Activated CD4-positive, alpha-beta T cell treated with anti-CD3 and anti-CD28 coated beads for 36 hours (primary cell): ENCODE results near the gene P2RY12. TPM values are rescaled to one million over a fixed set of nuclear protein-coding genes. Genes with fewer than 3 reads are reported as not detected.

Experiments
- ATAC-seq: fragments of 200-7000 bp; cut with Tn5 transposase; one replicate; pipeline ENCODE4 v1.10.0; 2021; ENCODE audit warnings: mild to moderate bottlenecking, moderate library complexity
- CTCF ChIA-PET: fragments of 350-600 bp; sonication (Branson Sonifier 250); formaldehyde crosslinking; loops from one replicate; lab custom pipeline; 2021; ENCODE audit warnings: antibody characterized with exemption; lab: Charles Lee
- POLR2A ChIA-PET: fragments of 350-600 bp; sonication (Branson Sonifier 250); formaldehyde crosslinking; loops from one replicate; lab custom pipeline; 2021; ENCODE audit warnings: antibody characterized with exemption, inconsistent platforms; lab: Charles Lee
- DNase-seq: peaks from one replicate; pipeline ENCODE4 v3.0.0-alpha.2; 2020
- H3K27ac Mint-ChIP-seq: one replicate; pipeline ENCODE4 v1.8.0; 2021; ENCODE audit warnings: mixed read lengths
- H3K27me3 Mint-ChIP-seq: one replicate; pipeline ENCODE4 v1.8.0; 2021; ENCODE audit warnings: mixed read lengths
- H3K36me3 Mint-ChIP-seq: one replicate; pipeline ENCODE4 v1.8.0; 2021; ENCODE audit warnings: low read depth, mixed read lengths
- H3K4me1 Mint-ChIP-seq: one replicate; pipeline ENCODE4 v1.8.0; 2021; ENCODE audit warnings: mixed read lengths
- H3K4me3 Mint-ChIP-seq: one replicate; pipeline ENCODE4 v1.8.0; 2021; ENCODE audit warnings: mild to moderate bottlenecking, moderate library complexity, mixed read lengths
- H3K9me3 Mint-ChIP-seq: one replicate; pipeline ENCODE4 v1.8.0; 2021; ENCODE audit warnings: low read depth, mixed read lengths
- intact Hi-C, 2 experiments: fragments of 100-400 bp; cut with DNase I in 1 of 2; cut with micrococcal nuclease in 1 of 2; formaldehyde crosslinking; loops; one replicate each; pipeline versions ENCODE4 v1.14.2 to v1.15.1; 2022 to 2024; cut with DNase I, micrococcal nuclease
- total RNA-seq, 2 experiments: library from RNA; stranded (reverse); gene quantifications; one replicate each; pipeline ENCODE4 v1.2.3, GENCODE V29; 2021

P2RY12 gene
- total RNA-seq, 2 experiments from 2014 or later = not detected

DNA sequence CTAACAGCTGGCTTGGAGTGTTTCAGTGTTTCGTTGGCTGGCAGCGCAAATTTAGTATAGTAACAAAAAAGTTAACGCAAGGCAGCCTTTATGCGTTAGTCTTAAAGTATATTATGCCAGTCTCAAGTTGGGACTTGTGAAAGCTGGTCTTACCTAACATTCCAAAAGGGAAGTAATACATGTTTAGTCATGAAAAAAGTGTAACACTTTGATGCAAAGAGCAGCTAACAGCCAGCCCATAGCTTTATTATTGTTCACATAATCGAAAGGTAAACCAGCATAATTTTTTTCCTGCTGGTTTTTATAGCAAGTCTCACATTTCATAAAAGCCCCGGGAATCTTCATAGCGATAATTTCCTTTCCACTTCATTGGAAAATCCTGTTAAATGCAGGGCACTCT lies 65.6 kb downstream of the P2RY12 start:
- H3K9me3 Mint-ChIP-seq = no peaks in the 10 kb centered on the region
- no peak overlapping the region for H3K4me3 Mint-ChIP-seq
- H3K36me3 Mint-ChIP-seq = no peaks in the 10 kb centered on the region
- no peak overlapping the region for H3K27ac Mint-ChIP-seq
- DNase-seq (no peak), ATAC-seq (no peak)
- peaks cover 65% of the 10 kb centered on the region for H3K4me1 Mint-ChIP-seq
- H3K27me3 Mint-ChIP-seq = peaks cover 2% of the 10 kb centered on the region
- intact Hi-C loops = loop anchor here in 1 of 2 experiments (5.0 kb wide), 3 partner anchors 808 to 938 kb away; partner anchors contain the start of gene TSC22D2
- CTCF ChIA-PET = interaction anchor here (0.6 kb wide), 1 partner anchor 14 kb away, joined by 3 read pairs; no protein-coding TSS in a partner anchor
- POLR2A ChIA-PET = no interaction called here

DNA sequence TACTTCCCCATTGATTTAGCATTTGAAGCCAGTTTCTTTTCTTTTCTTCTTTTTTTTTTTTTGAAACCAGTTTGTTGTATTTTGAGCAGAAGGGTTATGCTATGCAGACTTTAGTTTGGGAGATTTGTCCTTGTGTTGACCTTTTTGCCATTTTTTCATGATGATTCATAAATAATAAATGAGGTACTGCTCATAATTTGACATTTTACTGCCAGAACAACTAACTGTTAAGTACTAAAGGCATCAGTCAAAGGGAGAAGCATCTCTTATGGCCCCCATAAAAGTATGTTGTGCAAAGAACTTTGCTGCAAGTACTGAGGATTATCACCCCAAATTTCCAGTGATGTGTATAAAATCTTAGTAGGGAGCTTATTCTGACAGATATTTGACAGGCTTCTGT lies 66.2 kb downstream of the P2RY12 start:
- Mint-ChIP-seq H3K4me1 (peaks cover 59% of the 10 kb centered on the region), H3K4me3 (no peak overlapping the region), H3K27me3 (peaks cover 2% of the 10 kb centered on the region), H3K36me3 (no peaks in the 10 kb centered on the region), H3K27ac (peak overlapping the region; percentile 64), H3K9me3 (no peaks in the 10 kb centered on the region)
- intact Hi-C loops = loop anchor here in 1 of 2 experiments (5.0 kb wide), 3 partner anchors 809 to 939 kb away; partner anchors contain the start of gene TSC22D2
- ChIA-PET POLR2A (no interaction called here), CTCF (no interaction called here)
- ATAC-seq = no peak
- DNase-seq = no peak

DNA sequence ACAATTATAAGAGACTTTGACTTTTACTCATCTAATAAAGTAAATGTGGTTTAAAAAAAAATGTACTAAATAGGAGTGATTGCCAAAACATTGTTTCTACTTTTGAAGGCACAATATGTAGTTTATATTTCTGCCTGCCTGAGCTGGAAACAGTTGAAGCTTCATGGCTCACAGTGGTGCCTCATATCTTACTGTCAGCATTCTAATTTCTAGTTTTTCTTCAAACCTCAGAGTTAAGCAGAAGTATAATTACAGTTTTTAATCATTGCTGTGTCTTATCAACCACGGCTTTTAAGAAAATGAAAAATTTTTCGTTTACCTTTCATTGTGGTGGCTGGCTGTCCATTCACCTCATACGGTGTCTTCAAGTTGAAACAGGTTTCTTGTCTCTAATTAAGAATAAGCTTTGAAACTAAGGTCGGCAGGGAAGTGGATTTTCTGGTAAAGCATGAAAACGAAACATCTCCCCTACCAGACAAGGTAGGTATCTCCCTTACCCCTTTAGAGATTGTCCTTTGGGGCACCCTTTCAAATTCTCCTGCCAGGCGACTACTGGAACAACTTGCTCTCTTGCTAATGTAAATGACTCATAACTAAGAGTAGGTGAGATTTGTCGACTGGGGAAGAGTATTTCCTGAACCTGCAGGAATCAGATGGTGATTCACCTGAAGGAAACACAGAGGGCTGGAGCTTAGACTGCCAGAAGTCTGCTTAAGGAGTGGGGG lies 68.1 kb downstream of the P2RY12 start, which contains the start of gene GPR87:
Gene GPR87 (minus strand): TSS at position 554 of the 725 bp plus-strand sequence. CDS start 16,720 bp downstream, outside the sequence.
- Mint-ChIP-seq H3K9me3 (no peaks in the 10 kb centered on the region), H3K27ac (peak within 1 kb of the TSS; percentile 90), H3K4me1 (peaks cover 47% of the 10 kb centered on the region), H3K4me3 (peak within 1 kb of the TSS; percentile 50), H3K36me3 (no peaks in the 10 kb centered on the region), H3K27me3 (peaks cover 2% of the 10 kb centered on the region)
- DNase-seq (peak; percentile 50), ATAC-seq (peak; percentile 83)
- ChIA-PET POLR2A (interaction anchor here (0.6 to 1.9 kb wide), 6 partner anchors 9 to 116 kb away, joined by 3 to 16 read pairs (median 4); no protein-coding TSS in a partner anchor), CTCF (interaction anchor here (0.6 to 1.9 kb wide), 11 partner anchors 9 to 212 kb away, joined by 3 to 15 read pairs (median 3); no protein-coding TSS in a partner anchor)
- intact Hi-C loops = loop anchor here (1.0 to 5.0 kb wide), 9 partner anchors 11 to 941 kb away; partner anchors contain the start of genes GPR171 (in 1 of the 2) and TSC22D2 (in 1 of the 2)

DNA sequence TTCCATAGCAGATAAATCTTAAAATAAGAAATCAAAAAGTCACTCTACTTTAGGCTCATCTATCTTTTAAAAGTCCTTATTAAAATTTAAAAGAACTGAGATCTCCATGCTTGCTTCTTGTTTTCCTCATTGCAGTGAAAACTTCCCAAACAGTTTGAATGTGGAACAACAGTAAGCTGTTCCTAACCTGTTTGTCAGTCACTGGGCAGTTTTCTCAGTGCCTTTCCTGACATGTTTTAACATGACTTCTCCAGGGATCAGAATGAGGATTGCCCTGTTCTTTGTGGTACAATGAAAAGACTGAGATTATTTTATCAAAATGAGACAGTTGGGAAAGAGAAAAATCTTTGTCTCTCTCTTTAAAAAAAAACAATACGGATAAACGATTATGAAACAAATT lies 68.7 kb downstream of the P2RY12 start:
- intact Hi-C loops = loop anchor here (1.0 to 5.0 kb wide), 9 partner anchors 11 to 941 kb away; partner anchors contain the start of genes GPR171 (in 1 of the 2) and TSC22D2 (in 1 of the 2)
- ATAC-seq (no peak), DNase-seq (no peak)
- ChIA-PET CTCF (interaction anchor here (0.6 to 1.9 kb wide), 10 partner anchors 9 to 212 kb away, joined by 3 to 15 read pairs (median 3); no protein-coding TSS in a partner anchor), POLR2A (interaction anchor here (0.7 to 1.9 kb wide), 4 partner anchors 8 to 115 kb away, joined by 3 to 16 read pairs (median 6); no protein-coding TSS in a partner anchor)
- peaks cover 44% of the 10 kb centered on the region for H3K4me1 Mint-ChIP-seq
- H3K4me3 Mint-ChIP-seq = peak overlapping the region; percentile 50
- no peaks in the 10 kb centered on the region for H3K9me3 Mint-ChIP-seq
- H3K27ac Mint-ChIP-seq = peak overlapping the region; percentile 90
- H3K36me3 Mint-ChIP-seq = no peaks in the 10 kb centered on the region
- H3K27me3 Mint-ChIP-seq = peaks cover 2% of the 10 kb centered on the region

DNA sequence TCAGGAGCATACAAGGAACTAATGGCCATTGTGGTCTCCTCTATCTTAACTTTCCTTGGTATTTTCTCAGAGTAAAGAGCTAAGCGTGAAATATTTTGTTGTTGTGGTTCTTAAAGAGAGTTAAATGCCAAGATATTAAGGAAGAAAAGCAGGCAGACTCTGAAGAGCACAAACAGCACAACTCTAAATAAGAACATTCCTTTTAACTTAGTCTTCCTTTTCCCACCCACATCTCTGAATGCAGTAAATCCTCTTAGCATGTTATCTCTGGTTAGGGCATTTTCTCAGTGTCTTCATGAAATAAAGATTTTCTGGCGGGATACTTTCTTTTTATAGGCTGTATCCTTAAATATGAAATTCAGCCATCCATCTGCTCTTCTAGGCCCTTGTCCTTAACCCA lies 69.4 kb downstream of the P2RY12 start:
- peaks cover 37% of the 10 kb centered on the region for H3K4me1 Mint-ChIP-seq
- H3K27ac Mint-ChIP-seq = peak overlapping the region; percentile 90
- no peaks in the 10 kb centered on the region for H3K36me3 Mint-ChIP-seq
- H3K27me3 Mint-ChIP-seq = peaks cover 2% of the 10 kb centered on the region
- intact Hi-C loops = loop anchor here in 1 of 2 experiments (5.0 kb wide), 3 partner anchors 812 to 942 kb away; partner anchors contain the start of gene TSC22D2
- ATAC-seq (no peak), DNase-seq (no peak)
- ChIA-PET POLR2A (interaction anchor here (1.9 kb wide), 1 partner anchor 10 kb away, joined by 16 read pairs; no protein-coding TSS in a partner anchor), CTCF (interaction anchor here (1.2 to 1.9 kb wide), 4 partner anchors 8 to 527 kb away, joined by 3 to 15 read pairs (median 6); no protein-coding TSS in a partner anchor)
- H3K9me3 Mint-ChIP-seq = no peaks in the 10 kb centered on the region
- H3K4me3 Mint-ChIP-seq = peak overlapping the region; percentile 50

DNA sequence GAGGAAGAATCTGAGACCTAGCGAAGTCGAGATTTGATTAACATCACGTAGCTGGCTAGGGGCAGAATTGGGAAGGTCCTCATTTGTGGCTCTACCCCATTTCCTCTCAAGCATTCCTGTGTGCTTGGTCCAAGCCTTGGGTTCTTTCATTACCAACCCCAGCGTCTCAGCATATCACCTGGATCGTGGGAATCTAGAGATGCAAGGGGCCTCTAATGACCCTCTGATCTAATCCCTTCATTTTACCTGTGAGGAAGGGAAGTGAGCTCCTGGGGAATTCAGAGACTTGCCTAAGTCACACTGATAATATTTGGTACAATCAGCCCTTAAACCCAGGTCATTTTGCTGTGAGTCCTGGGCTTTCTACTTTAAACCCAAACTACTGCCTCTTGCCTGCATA lies 70.0 kb downstream of the P2RY12 start:
- intact Hi-C loops = no loop called here
- ChIA-PET POLR2A (no interaction called here), CTCF (interaction anchor here (1.2 to 1.4 kb wide), 2 partner anchors 86 to 527 kb away, joined by 3 read pairs; no protein-coding TSS in a partner anchor)
- H3K4me3 Mint-ChIP-seq = peak overlapping the region; percentile 50
- peaks cover 2% of the 10 kb centered on the region for H3K27me3 Mint-ChIP-seq
- no peaks in the 10 kb centered on the region for H3K9me3 Mint-ChIP-seq
- no peak overlapping the region for H3K27ac Mint-ChIP-seq
- ATAC-seq = no peak
- DNase-seq = no peak
- no peaks in the 10 kb centered on the region for H3K36me3 Mint-ChIP-seq
- peaks cover 32% of the 10 kb centered on the region for H3K4me1 Mint-ChIP-seq

DNA sequence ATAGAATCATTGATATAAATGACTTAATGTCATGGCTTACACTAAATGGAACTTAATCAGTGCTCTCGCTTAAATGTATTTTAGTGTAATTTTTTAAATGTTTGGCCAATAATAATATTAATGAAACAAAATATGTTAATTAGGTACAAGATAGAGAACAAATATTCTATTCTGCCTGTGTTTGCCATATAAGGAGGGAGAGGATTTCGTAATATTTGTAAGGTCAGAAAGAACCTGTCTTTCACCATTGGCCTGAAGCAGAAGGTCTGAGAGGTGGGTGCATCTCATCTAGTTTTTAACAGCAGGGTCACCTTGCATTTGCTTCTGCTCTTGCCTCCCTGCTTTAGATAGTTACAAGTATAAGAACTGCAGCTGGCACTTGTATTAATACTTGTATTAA lies 70.4 kb downstream of the P2RY12 start:
- intact Hi-C loops = no loop called here
- H3K9me3 Mint-ChIP-seq = no peaks in the 10 kb centered on the region
- H3K36me3 Mint-ChIP-seq = no peaks in the 10 kb centered on the region
- H3K4me1 Mint-ChIP-seq = peaks cover 33% of the 10 kb centered on the region
- CTCF ChIA-PET = interaction anchor here (1.2 to 1.4 kb wide), 2 partner anchors 86 to 526 kb away, joined by 3 read pairs; no protein-coding TSS in a partner anchor
- ATAC-seq (no peak), DNase-seq (no peak)
- peaks cover 2% of the 10 kb centered on the region for H3K27me3 Mint-ChIP-seq
- H3K27ac Mint-ChIP-seq = no peak overlapping the region
- POLR2A ChIA-PET = no interaction called here
- H3K4me3 Mint-ChIP-seq = no peak overlapping the region

DNA sequence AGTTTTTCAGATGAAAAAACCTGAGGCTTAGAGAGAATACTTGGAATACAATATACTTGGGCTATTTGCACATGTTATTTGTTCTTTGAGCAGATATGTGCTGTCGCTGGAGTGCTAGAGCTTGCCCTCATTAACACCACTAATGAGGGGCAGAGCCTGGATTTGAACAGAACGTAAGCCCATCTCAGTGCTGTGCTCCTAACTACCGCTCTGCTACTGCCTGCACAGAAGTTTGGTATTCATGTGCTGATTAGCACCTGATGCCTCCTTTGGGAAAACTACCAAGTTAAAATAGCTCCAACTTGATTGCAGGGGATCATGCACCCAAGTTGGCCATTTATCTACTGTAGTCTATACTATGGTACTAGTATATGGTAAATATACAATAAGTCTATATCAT lies 71.6 kb downstream of the P2RY12 start:
- peaks cover 2% of the 10 kb centered on the region for H3K27me3 Mint-ChIP-seq
- intact Hi-C loops = no loop called here
- CTCF ChIA-PET = interaction anchor here (0.8 to 1.4 kb wide), 4 partner anchors 13 to 145 kb away, joined by 3 to 6 read pairs (median 4); no protein-coding TSS in a partner anchor

DNA sequence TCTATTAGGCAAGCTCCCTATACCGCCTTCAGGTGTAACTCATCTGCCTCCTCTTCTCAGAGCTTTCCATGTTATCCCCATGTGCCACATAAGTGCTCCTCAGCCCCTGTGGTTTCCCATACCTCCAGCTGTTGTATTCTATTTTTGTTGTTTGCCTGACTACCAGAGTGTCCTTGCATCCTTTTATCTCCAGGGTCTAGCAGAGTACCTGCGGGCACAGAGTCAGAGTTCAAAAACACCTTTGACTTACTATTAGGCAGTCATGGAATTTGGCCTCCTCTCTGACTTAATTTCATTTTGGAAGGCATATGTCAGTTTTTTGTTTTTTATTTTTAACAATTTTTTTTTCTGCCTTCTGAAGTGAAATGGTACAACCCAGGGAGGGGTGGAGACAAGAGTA lies 75.0 kb downstream of the P2RY12 start:
- Mint-ChIP-seq H3K9me3 (no peaks in the 10 kb centered on the region), H3K4me3 (no peak overlapping the region), H3K4me1 (peaks cover 48% of the 10 kb centered on the region), H3K27ac (peak overlapping the region; percentile 27), H3K27me3 (no peaks in the 10 kb centered on the region), H3K36me3 (no peaks in the 10 kb centered on the region)
- intact Hi-C loops = loop anchor here (5.0 to 10.0 kb wide), 4 partner anchors 332 to 1825 kb away; no protein-coding TSS in a partner anchor
- POLR2A ChIA-PET = no interaction called here
- DNase-seq (no peak), ATAC-seq (no peak)
- CTCF ChIA-PET = interaction anchor here (0.6 to 1.3 kb wide), 3 partner anchors 14 to 111 kb away, joined by 3 to 4 read pairs (median 3); no protein-coding TSS in a partner anchor

More for the DNA sequence above, 71.6 kb downstream of the P2RY12 start:
- DNase-seq = no peak
- Mint-ChIP-seq H3K9me3 (no peaks in the 10 kb centered on the region), H3K4me3 (no peak overlapping the region), H3K36me3 (no peaks in the 10 kb centered on the region), H3K4me1 (peaks cover 33% of the 10 kb centered on the region), H3K27ac (no peak overlapping the region)
- POLR2A ChIA-PET = no interaction called here
- no peak for ATAC-seq

DNA sequence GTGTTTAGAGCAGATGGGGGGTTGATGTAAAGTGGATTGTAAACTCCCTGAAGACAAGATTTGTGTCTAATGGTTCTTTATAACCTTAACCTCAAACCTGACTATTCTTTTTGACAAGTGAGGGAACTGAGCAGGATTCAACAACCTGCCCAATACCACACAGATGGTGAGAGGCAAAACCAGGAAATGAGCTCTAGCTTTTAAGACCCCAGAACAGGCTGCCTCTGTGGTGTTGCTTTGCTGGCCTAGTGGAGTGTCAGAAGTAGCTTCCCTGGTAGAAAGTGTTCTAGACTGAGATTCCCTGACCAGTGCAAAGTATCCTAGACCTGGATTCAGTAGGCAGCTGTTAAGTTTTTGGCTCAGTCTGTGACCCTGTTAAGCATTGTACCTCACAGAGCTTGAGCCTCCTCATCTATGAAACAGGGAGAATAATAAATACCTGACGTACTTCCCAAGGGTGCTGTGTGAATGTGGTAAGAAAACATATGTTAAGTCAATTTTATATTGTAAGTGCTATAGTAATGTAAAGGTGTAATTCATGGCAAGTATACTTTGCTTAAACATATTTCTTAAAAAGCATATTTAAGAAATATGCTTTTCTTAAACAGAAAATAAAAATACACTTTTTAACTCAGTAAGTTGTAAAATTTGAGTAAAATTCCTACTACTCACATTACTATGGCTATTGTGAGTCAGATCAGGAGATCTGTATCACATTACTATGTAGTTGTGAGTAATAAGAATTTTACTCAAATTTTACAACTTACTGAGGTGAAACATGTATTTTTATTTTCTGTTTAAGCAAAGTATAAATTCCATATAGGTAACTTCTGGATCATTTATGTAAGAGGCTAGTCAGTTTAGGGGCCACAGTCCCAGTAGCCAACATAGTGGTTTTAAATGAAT lies 76.7 kb downstream of the P2RY12 start:
- no peak for DNase-seq
- ATAC-seq = peak; percentile 44
- no peaks in the 10 kb centered on the region for H3K36me3 Mint-ChIP-seq
- no peak overlapping the region for H3K4me3 Mint-ChIP-seq
- POLR2A ChIA-PET = interaction anchor here (0.5 to 1.3 kb wide), 2 partner anchors 9 to 98 kb away, joined by 4 to 7 read pairs; partner anchors contain the start of gene GPR87
- intact Hi-C loops = loop anchor here (5.0 to 10.0 kb wide), 4 partner anchors 331 to 1827 kb away; no protein-coding TSS in a partner anchor
- H3K9me3 Mint-ChIP-seq = no peaks in the 10 kb centered on the region
- peaks cover 60% of the 10 kb centered on the region for H3K4me1 Mint-ChIP-seq
- H3K27ac Mint-ChIP-seq = peak overlapping the region; percentile 63
- CTCF ChIA-PET = interaction anchor here (0.5 to 1.7 kb wide), 8 partner anchors 8 to 1094 kb away, joined by 3 to 8 read pairs (median 4); partner anchors contain the start of genes GPR87 and P2RY14
- H3K27me3 Mint-ChIP-seq = peaks cover 4% of the 10 kb centered on the region
